HG02763 (cell line): ENCODE data around the gene WEE1.
"Not testable (repeated sequence)": the region's sequence is repeated elsewhere in the genome, so short reads cannot be mapped to it uniquely, and the experiment has no call there.

Source experiments
- ATAC-seq: cut with Tn5 transposase; IDR thresholded peaks from one replicate; pipeline ENCODE4 v1.9.1; 2021; ENCODE audit warnings: mild to moderate bottlenecking, moderate library complexity; ENCODE audit not compliant: unreplicated experiment

Gene WEE1

DNA sequence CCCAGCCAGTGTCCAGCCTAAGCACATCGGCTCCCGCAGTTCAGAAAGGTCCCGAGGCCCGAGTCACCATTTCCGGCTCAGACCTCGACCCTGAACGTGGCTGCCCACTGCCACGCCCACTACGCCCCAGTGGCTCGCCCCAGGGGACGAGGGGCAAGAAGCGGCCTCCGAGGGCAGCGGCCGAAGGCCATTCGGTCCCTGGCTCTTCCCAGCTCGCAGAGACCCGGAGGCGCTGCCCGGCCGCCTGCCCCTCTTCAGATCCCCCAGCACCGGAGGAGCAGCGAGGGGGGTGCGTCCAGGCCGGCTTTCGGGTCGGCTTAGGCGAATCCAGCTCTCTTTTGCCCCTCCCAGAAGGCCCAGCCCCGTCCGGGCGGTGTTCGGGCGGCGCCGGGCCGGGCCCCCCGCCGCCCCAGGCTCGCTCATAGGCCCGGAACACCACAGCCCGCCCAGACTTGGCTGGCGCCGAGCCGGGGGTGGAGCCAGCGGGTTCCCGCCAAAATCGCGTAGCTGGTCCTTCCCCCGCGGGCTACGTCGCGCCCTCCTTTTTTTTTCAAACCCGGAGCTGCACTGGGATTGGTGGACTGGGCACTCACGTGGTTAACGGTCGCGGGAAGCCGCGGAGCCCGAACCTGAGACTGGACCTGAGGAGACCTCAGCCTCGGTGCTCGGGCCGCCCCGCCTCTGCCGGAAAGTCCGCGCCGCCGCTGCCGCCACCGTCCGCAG lies at the start of gene WEE1:
WEE1 (plus strand) TSS at position 619 of the 723 bp plus-strand sequence. CDS start 264 bp downstream, outside the sequence.
- ATAC-seq, result peak; percentile 85

DNA sequence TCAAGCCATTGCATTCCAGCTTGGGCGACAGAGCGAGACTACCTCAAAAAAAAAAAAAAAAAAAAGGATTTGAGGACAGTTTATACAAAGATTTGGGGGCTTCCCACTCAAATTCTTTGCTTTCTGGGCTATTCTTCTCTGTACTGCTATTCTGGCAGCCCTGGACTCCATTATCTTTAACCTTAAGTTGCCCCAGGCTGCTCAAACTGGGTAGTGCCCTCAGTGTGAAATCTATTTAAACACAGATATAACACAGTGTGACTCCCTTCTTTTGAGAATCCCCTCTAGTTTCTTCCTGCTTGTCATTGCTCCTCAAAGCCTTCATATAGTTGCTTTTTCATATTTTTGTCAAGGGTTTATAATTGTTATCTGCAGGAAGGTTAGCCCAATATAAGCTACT lies 49.5 kb upstream of the WEE1 start:
- no peak for ATAC-seq

DNA sequence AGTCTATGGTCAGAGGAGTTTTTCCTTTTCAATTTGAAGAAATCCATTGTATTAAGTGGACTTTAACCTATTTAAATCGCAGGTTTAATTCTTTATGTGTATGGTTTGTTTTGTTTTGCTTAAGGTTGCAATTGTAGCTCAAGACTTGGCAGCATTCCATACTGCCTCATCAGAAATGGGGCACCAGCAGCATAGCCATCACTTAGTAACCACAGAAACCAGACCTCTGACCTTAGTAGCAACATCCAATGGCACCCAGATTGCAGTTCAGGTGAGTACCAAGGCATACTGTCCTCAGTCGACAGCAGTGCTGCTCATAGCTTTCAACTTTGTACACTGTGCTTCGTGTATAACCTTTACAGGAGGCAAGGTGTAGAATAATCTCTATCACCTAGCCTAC lies 48.4 kb upstream of the WEE1 start:
- no peak for ATAC-seq

DNA sequence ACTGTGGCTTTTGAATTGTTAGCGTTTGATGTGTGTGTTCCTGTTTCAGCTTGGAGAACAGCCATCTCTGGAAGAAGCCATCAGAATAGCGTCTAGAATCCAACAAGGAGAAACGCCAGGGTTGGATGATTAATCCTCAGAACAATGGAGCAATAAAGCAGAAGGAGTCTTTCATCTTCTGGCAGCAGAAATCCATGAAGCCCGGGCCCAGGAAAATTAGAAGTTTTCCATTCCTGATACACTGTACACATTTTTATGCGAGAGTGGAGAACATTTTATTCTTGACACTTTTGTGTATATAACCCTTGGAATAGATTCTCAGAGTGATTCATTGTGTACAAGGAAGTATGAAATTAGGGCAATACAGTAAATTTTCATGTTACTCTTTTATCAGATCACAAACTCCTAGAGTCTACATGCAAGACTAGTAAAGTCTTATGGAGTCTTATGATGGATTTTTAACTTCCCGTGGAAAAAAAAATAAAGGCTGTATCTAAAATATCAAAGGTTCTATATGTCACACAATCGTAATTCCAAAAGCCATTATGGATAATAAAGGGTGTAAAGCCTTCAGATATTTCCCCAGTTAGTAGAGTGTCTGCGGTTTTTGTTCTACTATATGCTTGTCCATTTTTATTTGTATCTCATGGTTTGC lies 45.9 kb upstream of the WEE1 start:
- ATAC-seq, result no peak

DNA sequence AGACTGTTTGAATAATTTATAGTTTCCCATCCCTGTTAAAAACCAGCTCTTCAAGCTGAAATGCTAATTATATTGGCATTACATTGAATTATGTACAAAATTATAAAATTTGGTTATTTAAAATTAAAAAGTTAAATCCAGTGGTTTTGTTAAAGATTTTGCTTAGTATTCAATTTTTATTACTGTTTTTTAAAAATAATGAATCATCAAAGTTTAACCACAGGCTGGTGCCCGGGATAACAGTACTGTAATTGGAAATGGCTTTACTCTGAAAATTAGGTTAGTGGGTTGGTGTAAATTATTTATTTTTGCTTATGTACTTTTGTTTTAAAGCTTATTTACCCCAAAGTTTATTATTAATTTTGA lies 45.4 kb upstream of the WEE1 start:
- no peak for ATAC-seq

DNA sequence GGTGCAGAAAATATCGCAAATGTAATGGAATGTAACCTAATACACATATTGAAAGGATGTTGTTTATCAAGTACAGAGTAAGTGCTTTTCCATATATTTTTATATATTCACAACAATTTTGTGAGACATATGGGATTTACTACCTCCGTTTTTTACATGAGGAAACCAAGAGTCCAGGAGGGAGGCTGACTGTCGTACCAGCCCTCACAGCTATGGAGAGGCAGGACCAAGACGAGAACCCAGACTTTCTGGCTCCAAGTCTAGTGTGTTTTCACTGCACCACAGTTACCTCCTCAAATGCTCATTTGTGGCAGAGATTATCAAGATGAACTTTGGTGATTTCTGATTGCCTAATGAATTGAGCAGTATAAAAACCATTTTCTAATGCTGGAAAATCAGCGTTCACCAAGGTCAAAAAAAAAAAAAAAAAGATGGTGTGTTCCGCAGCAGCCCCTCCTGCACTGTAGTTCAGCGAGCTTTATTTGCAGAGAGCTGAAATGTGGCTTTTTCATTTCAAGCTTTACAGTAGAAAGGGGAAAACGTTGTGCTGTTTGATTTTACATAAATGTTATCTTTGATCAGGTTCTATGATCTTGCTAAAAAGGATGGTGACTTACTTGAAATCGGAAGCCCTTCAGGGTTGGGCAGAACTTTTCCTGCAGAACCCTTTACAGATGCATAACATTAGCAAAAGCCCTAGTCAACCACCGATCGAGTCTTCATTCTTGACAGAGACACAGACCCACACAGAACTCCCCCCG lies 44.7 kb upstream of the WEE1 start:
- no peak for ATAC-seq

DNA sequence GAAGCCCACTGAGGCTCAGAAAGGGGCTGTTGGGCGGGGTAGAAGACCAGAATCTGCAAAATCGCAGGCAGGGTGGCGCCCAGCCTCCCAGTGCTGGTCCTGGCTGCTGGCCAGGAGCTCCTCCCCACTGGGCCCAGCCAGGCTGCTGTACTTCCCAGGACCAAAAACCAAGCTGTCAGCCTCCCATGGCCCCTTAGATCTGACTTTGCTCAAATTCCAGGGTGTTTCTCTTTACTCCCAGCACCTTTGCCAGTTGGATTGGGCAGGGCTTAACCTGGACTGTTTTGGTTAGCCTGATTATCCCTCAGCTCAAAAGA lies 44.2 kb upstream of the WEE1 start:
- ATAC-seq, result no peak

DNA sequence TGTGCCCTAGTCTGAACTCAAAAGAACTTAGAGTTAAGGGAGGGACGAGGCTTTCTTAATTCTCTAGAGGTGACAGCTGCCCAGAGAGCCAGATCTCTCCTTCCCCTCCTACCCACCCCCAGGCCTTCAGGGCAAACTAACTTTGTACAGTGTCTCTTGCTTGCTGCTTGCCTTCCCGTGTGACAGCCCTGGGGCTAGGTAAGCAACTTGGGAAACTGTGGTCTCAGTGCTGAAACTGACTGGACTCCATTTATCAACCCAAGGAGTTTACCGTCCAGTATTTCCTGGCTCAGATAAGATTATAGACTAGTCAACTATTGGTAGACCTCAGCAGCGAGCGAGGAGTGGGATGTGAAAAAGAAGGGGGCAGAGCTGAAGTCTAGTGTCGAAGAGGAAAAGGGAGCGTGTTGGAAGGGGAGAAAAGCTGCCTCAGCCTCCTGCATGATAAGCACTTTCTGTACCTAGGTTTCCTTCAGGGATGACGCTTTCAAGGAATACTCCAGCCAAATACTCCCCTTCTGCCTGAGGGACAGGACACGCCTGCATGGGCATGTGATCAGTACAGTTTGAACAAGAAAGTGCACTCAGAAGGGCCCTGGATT lies 43.3 kb upstream of the WEE1 start:
- no peak for ATAC-seq

DNA sequence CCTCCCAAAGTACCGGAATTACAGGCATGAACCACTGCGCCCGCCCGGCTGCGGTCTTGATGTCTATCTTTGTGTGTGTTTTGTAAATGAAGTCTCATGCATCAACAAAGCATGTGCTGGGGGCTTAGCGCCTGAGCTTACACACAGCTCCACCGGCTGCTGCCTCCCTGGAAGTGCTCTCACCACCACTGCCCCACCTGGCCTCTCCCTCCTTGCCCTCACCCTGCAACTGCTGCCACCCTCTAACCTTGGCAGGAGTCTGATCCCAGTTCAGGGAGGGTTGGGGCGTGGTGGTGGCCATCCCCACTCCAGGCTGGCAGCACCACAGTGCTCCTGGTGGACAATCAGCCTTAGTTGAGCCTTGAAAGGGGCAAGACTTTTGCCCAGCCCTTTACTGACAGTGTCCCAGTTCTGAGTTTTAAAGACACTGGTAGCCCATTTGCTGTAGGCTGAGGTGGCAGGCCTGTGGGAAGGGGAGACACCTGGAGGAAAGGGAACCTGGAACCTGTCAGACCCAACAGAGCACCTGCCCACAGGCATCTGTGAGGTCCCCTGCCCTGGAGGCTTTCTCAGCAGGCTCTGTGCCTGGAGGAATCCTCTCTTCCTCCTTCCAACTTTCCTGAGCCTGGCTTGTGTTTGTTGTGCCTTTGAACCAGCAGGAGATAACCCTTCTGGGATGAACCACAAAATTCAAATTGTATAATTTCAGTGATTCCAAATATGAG lies 42.4 kb upstream of the WEE1 start:
- no peak for ATAC-seq

DNA sequence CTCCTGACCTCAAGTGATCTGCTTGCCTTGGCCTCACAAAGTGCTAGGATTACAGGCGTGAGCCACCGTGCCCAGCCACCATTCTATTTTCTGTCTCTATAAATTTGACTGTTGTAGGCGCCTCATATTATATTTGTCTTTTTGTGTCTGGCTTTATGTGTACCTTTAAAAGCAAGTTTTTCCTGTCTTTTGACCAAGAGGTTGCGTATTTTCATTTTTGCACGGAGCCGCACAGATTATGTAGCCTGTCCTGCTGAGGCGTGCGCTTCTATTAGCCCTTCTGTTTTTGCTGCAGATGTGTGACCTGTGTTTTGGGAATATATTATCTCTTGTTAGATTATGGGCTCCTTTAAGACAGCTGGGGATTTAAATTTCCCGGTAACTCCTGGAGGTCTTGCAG lies 40.4 kb upstream of the WEE1 start:
- no peak for ATAC-seq

DNA sequence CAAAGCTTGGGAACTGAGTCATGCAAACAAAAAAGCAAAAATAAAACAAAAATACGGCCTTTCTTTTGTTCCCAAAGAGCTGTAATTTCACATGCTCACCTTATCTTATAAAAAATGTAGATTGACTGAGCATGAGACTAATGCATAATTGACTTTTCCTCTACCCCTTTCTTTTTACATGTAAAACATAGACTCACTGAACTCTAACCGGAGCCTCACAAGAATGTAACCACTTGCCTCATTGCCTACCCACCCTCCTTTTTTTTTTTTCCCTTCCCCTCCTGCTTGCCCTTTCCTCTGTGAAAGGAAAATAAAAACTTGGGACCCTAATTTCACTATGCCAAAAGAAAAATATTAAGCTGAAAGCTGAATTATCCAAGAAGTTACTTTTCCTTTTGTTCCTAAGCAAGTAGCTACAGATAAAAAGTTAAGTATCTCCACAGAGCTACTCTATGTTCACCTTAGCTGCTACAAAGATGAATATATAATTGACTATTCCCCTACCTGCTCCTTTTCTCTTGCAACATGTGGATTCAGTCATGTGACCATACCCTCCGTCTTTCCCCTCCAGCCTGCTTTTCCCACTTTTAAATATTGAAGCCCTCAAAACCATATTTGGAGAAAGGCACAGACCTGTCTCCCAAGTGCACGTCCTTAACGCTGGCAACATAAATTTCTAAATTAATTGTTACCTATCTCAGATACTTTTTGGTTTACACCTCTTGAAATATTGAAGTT lies 39.6 kb upstream of the WEE1 start:
- ATAC-seq, result no peak

DNA sequence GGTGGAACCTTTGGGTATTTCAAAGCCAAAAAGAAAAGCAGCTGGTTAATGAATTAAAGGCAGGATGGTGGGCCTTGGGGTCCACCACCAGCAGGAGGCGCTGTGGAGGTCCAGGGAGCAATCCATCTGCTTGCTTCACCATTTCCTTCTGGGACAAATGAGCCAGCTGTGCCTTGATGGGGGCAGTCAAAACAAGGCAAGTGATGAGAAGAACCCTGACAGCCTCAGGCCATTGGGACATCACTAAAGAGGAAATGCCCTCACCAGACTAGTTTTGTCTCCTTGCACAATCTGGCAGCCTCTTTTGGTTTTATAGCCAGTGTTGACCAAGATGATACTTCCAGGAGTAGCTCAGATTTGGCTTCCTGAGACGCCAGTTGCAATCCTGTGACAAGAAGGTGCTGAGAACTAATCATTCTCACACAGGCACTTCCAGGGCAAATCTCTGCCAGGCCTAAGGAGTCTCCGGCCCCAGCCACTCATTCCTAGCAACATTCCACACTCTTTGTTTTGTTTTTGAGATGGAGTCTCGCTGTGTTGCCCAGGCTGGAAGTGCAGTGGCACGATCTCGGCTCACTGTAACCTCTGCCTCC lies 38.2 kb upstream of the WEE1 start:
- peak; percentile 58 for ATAC-seq

DNA sequence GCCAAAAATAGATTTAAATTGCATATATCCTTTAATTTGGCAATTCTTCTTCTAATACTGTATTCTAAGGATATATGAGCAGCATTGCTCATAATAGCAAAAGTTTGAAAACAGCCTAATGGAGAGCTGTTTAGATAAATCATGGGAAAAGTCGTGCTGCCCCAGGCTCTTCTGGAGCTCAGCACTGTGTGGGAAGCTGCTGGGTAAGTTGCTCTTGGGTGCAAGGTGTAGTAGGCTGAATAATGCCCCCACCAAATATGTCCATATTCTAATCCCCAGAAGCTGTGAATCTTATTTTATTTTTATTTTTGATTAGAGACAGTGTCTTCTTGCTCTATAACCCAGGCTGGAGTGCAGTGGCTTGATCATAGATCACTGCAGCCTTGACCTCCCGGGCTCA lies 34.9 kb upstream of the WEE1 start:
- ATAC-seq, result no peak

DNA sequence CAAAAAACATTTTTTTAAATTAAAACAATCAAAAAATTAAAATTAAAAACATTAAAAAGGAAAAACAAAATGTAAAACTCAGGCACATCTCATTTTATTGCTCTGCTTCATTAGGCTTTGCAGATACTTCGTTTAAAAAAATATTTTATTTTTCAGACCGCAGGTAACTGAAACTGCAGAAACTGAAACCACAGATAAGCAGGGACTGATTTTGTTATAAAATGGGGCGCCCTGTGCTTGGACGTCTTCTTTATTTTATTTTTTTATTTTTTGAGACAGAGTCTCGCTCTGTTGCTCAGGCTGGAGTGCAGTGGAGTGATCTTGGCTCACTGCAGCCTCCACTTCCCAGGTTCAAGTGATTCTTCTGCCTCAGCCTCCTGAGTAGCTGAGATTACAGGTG lies 24.3 kb upstream of the WEE1 start:
- ATAC-seq, result not testable (repeated sequence)

DNA sequence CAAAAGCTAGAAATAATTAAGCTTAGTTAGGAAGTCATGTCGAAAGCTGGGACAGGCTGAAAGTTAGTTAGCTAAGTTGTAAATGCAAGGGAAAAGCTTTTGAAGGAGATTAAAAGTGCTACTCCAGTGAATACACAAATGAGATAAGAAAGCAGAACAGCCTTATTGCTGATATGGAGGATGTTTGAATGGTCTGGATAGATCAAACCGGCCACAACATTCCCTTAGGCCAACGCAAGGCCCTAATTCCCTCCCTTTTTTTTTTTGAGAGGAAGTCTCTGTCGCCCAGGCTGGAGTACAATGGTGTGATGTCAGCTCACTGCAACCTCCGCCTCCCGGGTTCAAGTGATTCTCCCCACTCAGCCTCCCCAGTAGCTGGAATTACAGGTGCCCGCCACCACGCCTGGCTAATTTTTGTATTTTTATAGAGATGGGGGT lies 23.3 kb upstream of the WEE1 start:
- ATAC-seq, result no peak

DNA sequence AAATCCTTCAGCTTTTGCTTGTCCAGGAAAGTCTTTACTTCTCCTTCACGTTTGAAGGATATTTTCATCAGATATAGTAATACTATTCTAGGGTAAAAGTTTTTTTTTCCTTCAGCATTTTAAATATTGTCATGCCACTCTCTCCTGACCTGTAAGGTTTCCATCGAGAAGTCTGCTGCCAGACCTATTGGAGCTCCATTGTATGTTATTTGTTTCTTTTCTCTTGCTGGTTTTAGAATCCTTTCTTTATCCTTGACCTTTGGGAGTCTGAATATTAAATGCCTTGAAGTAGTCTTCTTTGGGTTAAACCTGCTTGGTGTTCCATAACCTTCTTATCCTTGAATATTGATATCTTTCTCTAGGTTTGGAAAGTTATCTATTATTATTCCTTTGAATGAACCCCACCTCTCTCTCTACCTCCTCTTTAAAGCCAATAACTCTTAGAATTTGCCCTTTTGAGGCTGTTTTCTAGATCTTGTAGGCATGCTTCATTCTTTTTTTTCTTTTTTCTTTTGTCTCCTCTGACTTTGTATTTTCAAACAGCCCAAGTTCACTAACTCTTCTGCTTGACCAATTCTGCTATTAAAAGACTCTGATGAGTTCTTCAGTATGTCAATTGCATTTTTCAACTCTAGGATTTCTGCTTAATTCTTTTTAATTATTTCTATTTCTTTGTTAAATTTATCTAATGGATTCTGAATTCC lies 12.0 kb upstream of the WEE1 start:
- no peak for ATAC-seq

DNA sequence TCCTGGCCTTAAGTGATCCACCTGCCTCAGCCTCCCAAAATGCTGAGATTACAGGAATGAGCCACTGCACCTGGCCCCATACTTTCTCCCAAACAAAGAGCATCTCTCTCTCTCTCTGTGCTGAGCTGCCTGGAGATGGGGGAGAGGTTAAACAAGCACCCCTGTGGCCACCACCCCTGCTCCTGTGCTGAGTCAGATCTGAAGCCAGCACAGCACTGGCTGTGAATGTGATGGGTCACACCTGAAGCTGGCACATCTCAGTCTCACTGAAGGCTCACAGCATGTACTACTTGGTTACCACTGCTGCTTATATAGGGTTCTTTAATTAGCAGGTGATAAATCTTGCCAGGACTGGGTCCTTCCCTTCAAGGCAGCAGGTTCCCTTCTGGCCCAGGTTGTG lies 10.8 kb upstream of the WEE1 start:
- ATAC-seq, result no peak

DNA sequence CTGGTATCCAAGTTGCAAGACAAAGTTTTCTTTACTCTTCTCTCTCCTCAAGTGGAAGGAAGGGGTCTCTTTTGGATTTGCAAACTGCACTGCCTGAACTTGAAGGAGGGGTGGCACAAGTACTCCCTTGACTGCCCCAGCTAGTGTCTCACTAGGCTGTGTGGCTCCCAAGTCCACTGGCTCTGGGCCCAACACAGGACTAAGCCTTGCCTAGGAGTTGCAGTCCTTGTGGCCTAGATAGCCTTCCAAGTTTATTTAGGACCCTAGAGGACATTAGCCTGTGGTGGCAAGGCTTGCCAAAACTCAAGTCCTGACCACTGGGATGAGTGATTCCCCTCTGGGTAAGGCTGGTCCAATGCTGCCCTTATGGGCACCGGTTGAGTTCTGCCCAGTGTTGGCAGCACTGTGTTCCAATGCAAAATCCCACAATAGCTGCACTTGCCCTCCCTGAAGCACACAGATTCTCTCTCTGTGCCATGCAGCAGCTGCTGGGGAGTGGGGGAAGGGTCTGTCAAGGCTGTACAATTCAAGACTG lies 10.2 kb upstream of the WEE1 start:
- ATAC-seq, result no peak
